Stimulated activated naive B cell treated with anti-CD40 and anti-IgM and Interleukin-4, amounts not matched to agents 10 μg/mL and 1 μg/mL and 100 μg/mL, for 72 hours (primary cell): ENCODE measurements around the gene WDR7.
A peak's percentile ranks its signal among the peaks of the same experiment; 100 is the strongest.

ENCODE experiments used
- ATAC-seq, 2 donors: fragments of 150-1000 bp; cut with Tn5 transposase; replicated peaks; 2 replicates each; pipeline ENCODE4 v1.10.0; 2021; ENCODE audit warnings: moderate library complexity in 1 of 2
- DNase-seq: peaks from one replicate; pipeline ENCODE4 v3.0.0; 2021
- H3K27ac Mint-ChIP-seq: one replicate; pipeline ENCODE4 v1.8.0; 2022; ENCODE audit warnings: mild to moderate bottlenecking, mixed read lengths
- H3K27me3 Mint-ChIP-seq, 2 donors: one replicate each; pipeline ENCODE4 v1.8.0; 2022; ENCODE audit warnings: mixed read lengths in 2 of 2
- H3K36me3 Mint-ChIP-seq, 2 donors: one replicate each; pipeline ENCODE4 v1.8.0; 2022; ENCODE audit warnings: mixed read lengths in 2 of 2, mild to moderate bottlenecking in 1 of 2
- H3K4me1 Mint-ChIP-seq, 2 donors: one replicate each; pipeline ENCODE4 v1.8.0; 2022; ENCODE audit warnings: mixed read lengths in 2 of 2, mild to moderate bottlenecking in 1 of 2
- H3K4me3 Mint-ChIP-seq, 2 donors: one replicate each; pipeline ENCODE4 v1.8.0; 2022; ENCODE audit warnings: mild to moderate bottlenecking in 2 of 2, mixed read lengths in 2 of 2, moderate library complexity in 1 of 2
- H3K9me3 Mint-ChIP-seq, 2 donors: one replicate each; pipeline ENCODE4 v1.8.0; 2022; ENCODE audit warnings: mixed read lengths in 2 of 2, mild to moderate bottlenecking in 1 of 2

Gene WDR7

DNA sequence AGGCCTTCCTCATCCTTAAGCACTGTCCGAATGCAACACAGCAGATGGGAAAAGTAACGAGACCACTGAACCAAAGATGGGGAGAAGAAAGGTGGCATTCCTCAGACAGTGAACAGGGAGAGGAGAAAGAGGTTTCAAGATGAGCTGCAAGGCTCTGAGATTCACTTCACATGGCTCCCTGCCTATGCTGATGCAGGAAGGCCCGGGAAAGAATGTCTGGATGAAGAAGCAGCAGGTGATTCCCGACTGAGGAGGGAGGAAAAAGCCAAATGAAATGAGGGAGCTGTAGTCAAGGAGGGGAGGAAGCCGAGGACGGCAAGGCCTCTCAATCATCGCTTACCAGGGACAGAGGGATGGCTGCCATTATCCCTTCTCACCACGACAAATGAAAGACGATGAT lies 397.2 kb downstream of the WDR7 start:
- Mint-ChIP-seq H3K27ac (no peak overlapping the region), H3K27me3 (peaks cover 55 to 67% of the 10 kb centered on the region in 2 donors), H3K9me3 (peaks cover 4 to 10% of the 10 kb centered on the region in 2 donors), H3K36me3 (peaks cover 2 to 3% of the 10 kb centered on the region in 2 donors), H3K4me1 (peaks cover 12 to 20% of the 10 kb centered on the region in 2 donors), H3K4me3 (no peak overlapping the region)
- ATAC-seq = no peak
- DNase-seq = no peak

DNA sequence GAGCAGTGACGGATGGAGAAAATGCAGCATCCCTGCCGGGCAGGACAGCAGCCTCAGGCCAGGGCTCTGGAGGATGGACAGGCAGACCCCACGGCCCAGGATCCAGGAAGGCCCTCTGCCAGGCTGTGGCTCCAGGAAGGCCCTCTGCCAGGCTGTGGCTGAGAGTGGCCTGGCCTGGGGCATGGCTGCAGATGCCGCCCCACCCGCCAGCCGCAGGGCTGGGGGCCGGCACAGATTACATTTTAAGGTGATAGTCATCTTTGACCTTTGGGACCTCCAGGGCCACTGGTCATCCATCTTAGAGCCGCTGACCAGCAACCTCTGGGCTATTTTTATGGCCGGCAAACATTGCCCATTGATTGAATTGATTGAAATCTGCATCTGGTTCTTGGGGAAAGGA lies 397.7 kb downstream of the WDR7 start:
- H3K27me3 Mint-ChIP-seq = peaks cover 52 to 67% of the 10 kb centered on the region in 2 donors
- no peak overlapping the region for H3K4me3 Mint-ChIP-seq
- ATAC-seq = no peak
- no peak overlapping the region for H3K27ac Mint-ChIP-seq
- H3K36me3 Mint-ChIP-seq = peaks cover 2 to 3% of the 10 kb centered on the region in 2 donors
- DNase-seq = no peak
- peaks cover 0 to 7% of the 10 kb centered on the region in 2 donors for H3K9me3 Mint-ChIP-seq
- peaks cover 12 to 20% of the 10 kb centered on the region in 2 donors for H3K4me1 Mint-ChIP-seq

DNA sequence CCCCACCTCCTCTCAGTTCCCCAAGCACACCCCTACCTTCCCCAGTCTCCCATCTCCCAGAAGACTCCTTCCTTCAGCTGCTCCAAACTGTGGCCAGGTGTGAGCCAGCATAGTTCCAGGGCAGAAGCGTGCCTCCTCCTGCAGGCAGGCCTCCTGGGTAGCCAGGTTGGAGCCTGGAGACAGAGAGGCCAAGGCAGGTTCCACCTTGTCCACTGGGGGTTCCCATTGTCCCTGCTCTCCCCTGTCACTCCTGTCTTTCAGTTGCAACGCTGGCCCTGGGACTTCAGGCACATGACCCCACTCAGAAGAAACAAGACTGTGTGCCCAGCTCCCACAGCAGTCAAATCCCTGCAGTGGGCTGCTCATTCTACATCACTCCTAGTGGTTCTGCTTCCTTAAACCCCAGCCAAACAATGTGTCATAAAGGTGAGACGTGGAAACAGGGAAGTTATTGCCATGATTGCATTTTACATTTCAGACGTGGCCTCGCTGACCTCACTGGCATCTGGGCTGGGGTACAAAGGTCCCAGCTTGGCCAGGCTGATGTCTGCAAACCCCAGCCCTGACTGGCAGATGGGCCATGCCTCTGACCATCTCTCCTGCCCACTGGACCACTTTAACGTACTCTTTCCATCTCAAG lies 399.3 kb downstream of the WDR7 start:
- Mint-ChIP-seq H3K4me1 (peaks cover 12 to 20% of the 10 kb centered on the region in 2 donors), H3K27ac (no peak overlapping the region)

DNA sequence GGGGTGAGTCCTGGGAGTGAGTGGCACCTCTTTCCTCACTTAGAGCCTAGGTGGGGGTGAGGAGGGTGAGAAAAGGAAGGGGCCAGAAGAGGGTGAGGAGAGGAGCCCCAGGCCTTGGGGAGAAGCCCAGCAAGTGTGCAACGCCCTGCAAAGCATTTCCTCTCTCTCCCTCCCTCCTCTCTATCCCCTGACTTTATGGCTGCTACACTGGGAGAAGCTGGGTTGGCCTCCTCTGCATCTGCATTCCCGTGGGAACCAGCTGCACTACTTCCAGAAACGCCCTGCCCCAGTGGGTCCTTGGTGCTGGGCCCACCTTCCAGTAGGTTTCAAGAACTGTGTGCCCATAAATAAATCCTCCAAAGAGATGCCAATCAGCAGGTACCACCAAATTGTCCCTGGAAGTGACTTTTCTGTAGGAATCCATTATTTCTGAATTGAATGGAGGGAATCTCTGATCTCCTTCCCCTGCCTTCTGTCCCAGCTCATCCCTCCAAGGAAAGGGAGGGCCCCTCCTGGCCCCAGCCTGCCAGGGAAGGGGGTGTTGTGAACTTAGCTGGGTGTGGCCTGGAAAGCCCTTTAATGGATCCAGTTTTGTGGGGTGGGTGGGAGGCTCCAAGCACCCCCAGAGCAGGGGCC lies 400.0 kb downstream of the WDR7 start:
- DNase-seq (no peak), ATAC-seq (no peak)
- no peak overlapping the region for H3K4me3 Mint-ChIP-seq
- peaks cover 0 to 9% of the 10 kb centered on the region in 2 donors for H3K9me3 Mint-ChIP-seq
- no peak overlapping the region for H3K27ac Mint-ChIP-seq
- peaks cover 0 to 2% of the 10 kb centered on the region in 2 donors for H3K36me3 Mint-ChIP-seq
- peaks cover 63 to 76% of the 10 kb centered on the region in 2 donors for H3K27me3 Mint-ChIP-seq
- H3K4me1 Mint-ChIP-seq = peaks cover 12 to 20% of the 10 kb centered on the region in 2 donors

More for the DNA sequence above, 399.3 kb downstream of the WDR7 start:
- DNase-seq (no peak), ATAC-seq (no peak)
- no peak overlapping the region for H3K4me3 Mint-ChIP-seq
- peaks cover 2 to 3% of the 10 kb centered on the region in 2 donors for H3K36me3 Mint-ChIP-seq
- peaks cover 62 to 76% of the 10 kb centered on the region in 2 donors for H3K27me3 Mint-ChIP-seq
- H3K9me3 Mint-ChIP-seq = peaks cover 0 to 13% of the 10 kb centered on the region in 2 donors

DNA sequence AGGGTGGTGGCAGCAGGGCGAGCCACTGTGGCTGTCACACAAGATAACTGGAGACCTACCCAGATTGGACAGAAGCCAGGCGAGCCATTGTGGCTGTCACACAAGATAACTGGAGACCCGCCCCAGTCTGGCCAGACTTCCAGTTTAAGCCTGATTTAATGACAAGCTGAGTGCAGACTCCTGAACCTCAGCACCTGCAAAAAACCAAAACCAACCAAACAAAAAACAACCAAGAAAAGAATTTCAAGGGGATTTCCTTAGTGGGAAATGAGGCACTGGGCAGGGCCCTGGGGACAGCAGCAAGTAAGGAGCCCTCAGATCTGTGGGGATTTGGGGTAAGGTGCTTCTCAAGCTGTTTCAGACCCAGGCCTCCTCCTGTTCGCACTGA lies 400.5 kb downstream of the WDR7 start:
- ATAC-seq (peak; percentile 65 to 76), DNase-seq (peak; percentile 7)
- no peaks in the 10 kb centered on the region for H3K36me3 Mint-ChIP-seq
- H3K27ac Mint-ChIP-seq = no peak overlapping the region
- H3K4me1 Mint-ChIP-seq = peaks cover 12 to 20% of the 10 kb centered on the region in 2 donors
- H3K9me3 Mint-ChIP-seq = peaks cover 0 to 6% of the 10 kb centered on the region in 2 donors
- peaks cover 60 to 75% of the 10 kb centered on the region in 2 donors for H3K27me3 Mint-ChIP-seq
- H3K4me3 Mint-ChIP-seq = no peak overlapping the region

DNA sequence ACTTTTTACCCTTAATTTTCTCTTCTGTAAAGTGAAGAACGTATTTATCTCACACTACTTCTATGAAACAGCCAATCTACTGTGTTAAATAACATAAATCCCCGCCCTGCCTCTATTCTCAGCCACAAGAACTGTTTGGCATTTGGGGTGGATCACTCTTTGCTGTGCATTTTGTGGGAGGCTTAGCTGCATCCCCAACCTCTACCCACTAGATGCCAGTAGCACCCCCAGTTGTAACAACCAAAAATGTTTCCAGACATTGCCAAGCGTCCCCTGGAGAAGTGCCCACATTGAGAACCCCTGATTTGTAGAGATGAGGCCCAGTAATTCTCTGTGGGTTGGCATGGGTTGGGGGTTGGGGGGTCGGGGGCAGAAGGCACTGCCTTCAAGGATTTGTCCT lies 401.0 kb downstream of the WDR7 start:
- no peak overlapping the region for H3K27ac Mint-ChIP-seq
- peaks cover 0 to 8% of the 10 kb centered on the region in 2 donors for H3K9me3 Mint-ChIP-seq
- DNase-seq (no peak), ATAC-seq (peak; percentile 45 to 62)
- H3K4me3 Mint-ChIP-seq = no peak overlapping the region
- peaks cover 59 to 75% of the 10 kb centered on the region in 2 donors for H3K27me3 Mint-ChIP-seq
- no peaks in the 10 kb centered on the region for H3K36me3 Mint-ChIP-seq
- H3K4me1 Mint-ChIP-seq = peaks cover 12 to 20% of the 10 kb centered on the region in 2 donors

DNA sequence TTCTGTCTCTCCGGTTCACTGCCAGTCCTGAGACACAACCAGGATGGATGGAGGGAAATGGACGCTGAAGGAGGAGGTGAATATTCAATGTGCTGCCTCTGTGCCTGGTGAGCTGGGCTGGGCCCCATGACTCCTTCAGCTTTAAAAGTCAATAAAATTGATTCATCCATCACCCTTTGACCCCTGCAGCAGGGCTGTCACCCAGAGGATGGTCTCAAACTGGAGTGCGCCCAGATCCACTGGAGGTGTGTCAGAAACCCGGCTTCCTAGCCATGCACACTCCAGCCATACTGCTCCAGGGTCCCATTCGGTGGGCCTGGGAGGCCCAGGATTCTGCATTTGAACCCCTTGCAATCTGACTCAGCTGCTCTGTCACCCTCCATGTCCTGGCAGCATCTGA lies 401.6 kb downstream of the WDR7 start:
- DNase-seq (no peak), ATAC-seq (no peak)
- H3K27me3 Mint-ChIP-seq = peaks cover 57 to 75% of the 10 kb centered on the region in 2 donors
- H3K9me3 Mint-ChIP-seq = peaks cover 0 to 8% of the 10 kb centered on the region in 2 donors
- no peaks in the 10 kb centered on the region for H3K36me3 Mint-ChIP-seq
- H3K27ac Mint-ChIP-seq = no peak overlapping the region
- H3K4me1 Mint-ChIP-seq = peaks cover 15 to 23% of the 10 kb centered on the region in 2 donors
- H3K4me3 Mint-ChIP-seq = no peak overlapping the region

DNA sequence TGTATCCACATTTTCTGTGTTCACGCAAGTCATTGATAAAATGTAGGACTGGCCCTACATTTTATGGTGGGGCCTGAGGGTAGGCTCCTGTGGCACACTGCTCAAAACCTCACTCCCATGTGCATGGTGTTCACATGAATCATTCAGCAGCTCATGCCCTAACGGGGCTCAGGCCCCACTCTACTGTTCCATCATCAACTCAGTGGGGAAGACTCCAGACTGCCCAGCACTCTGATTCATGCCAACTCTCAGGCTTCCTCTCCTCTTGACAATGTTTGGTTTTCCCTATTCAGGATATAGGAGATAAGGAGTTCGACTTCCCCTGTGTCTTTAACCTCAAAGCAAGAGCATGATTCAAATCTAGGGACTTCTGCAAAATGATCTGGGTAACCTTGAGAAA lies 403.7 kb downstream of the WDR7 start:
- Mint-ChIP-seq H3K27ac (no peak overlapping the region), H3K4me1 (peaks cover 23 to 31% of the 10 kb centered on the region in 2 donors), H3K27me3 (peaks cover 64 to 89% of the 10 kb centered on the region in 2 donors), H3K4me3 (no peak overlapping the region), H3K36me3 (peaks cover 0 to 4% of the 10 kb centered on the region in 2 donors), H3K9me3 (peaks cover 3 to 9% of the 10 kb centered on the region in 2 donors)
- DNase-seq = no peak
- no peak for ATAC-seq

DNA sequence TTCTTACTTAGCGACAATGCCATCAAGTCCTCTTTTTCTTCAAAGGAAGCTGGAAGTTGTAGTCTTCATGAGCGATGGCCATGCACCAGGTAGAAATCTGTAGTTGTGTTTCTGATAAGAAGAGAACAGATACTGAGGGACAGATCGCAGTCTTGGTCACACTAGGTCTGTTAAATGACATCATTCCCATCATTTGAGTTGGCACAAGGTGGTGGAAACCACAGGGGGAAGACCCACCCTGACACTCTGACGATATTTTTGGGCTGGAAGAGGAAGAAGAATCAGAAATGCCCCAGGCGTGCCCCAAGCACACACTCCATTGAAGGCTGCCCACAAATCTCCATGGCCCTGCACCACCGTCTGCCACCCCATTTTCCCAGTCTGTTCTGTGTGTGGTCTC lies 406.7 kb downstream of the WDR7 start:
- Mint-ChIP-seq H3K27ac (peak overlapping the region; percentile 91), H3K9me3 (peaks cover 3 to 9% of the 10 kb centered on the region in 2 donors), H3K36me3 (peaks cover 0 to 4% of the 10 kb centered on the region in 2 donors), H3K27me3 (peaks cover 65 to 81% of the 10 kb centered on the region in 2 donors), H3K4me3 (no peak overlapping the region), H3K4me1 (peaks cover 11 to 12% of the 10 kb centered on the region in 2 donors)
- DNase-seq (peak; percentile 63), ATAC-seq (peak; percentile 94 to 97)

DNA sequence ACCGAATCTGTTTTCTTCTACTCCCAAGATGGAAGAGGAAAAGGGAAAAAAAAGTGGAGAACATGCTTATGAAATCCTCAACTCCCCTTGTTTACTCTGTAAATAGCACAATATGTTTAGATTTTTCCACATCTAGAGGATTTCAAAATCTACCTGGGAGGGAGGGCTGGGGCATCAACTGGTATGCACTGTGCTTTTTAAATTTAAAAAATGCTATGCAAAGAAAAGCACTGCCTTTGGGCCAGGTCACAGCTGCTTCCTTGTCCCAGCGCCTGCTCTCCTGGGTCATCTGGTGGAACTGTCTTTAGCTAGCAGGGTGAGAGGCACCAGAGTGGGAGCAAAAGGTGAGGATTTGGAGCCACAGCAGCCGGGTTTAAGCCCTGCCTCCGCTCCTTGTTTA lies 407.6 kb downstream of the WDR7 start:
- ATAC-seq = no peak
- Mint-ChIP-seq H3K4me3 (no peak overlapping the region), H3K27ac (no peak overlapping the region), H3K27me3 (peaks cover 56 to 84% of the 10 kb centered on the region in 2 donors), H3K4me1 (peaks cover 11 to 12% of the 10 kb centered on the region in 2 donors), H3K36me3 (peaks cover 0 to 4% of the 10 kb centered on the region in 2 donors), H3K9me3 (peaks cover 3 to 9% of the 10 kb centered on the region in 2 donors)
- no peak for DNase-seq

DNA sequence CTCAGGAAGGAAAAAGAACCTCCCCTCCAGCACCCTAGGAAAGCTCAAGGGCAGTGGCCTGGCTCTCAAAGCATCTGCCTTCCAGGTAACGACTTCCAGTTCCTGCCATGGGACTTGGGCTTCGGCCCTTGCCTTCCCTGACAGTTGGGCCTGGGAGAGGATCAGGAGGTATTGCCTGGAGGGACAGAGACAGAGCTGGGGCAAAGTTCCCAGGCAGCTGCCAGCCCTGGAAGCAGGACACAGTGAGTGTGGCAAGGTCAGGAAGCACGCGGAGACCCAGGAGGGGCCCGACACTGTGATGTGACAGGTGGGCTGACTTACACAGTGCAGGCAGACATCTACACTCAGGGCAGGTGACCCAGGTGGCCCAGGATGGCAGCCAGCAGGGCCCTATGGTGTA lies 408.2 kb downstream of the WDR7 start:
- Mint-ChIP-seq H3K9me3 (peaks cover 3 to 9% of the 10 kb centered on the region in 2 donors), H3K27ac (no peak overlapping the region), H3K4me3 (no peak overlapping the region), H3K36me3 (peaks cover 3 to 4% of the 10 kb centered on the region in 2 donors), H3K27me3 (peaks cover 50 to 78% of the 10 kb centered on the region in 2 donors), H3K4me1 (peaks cover 11 to 12% of the 10 kb centered on the region in 2 donors)
- ATAC-seq = no peak
- no peak for DNase-seq

DNA sequence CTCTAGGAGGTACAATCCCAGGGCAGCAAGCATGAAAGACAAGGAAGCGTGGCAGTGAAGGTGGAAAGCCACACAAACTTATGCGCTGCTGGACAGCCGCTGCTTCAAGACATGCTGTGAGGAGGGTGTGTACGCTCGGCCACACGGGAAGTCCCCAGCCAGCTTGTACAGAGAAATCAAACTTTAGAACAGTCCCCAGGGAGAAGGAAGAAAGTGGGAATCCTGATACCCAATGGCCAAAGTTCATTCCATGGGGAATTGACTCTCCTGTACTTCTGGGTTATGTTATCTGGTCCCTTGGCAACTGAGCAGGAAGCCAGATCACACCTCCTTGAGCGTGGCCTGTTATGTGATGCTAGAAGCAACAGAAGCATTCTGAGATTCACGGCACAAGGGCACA lies 409.7 kb downstream of the WDR7 start:
- Mint-ChIP-seq H3K4me1 (peaks cover 11 to 12% of the 10 kb centered on the region in 2 donors), H3K27ac (no peak overlapping the region), H3K27me3 (peaks cover 35 to 64% of the 10 kb centered on the region in 2 donors), H3K9me3 (peaks cover 3 to 4% of the 10 kb centered on the region in 2 donors), H3K36me3 (peaks cover 3 to 4% of the 10 kb centered on the region in 2 donors), H3K4me3 (no peak overlapping the region)
- DNase-seq (no peak), ATAC-seq (no peak)

DNA sequence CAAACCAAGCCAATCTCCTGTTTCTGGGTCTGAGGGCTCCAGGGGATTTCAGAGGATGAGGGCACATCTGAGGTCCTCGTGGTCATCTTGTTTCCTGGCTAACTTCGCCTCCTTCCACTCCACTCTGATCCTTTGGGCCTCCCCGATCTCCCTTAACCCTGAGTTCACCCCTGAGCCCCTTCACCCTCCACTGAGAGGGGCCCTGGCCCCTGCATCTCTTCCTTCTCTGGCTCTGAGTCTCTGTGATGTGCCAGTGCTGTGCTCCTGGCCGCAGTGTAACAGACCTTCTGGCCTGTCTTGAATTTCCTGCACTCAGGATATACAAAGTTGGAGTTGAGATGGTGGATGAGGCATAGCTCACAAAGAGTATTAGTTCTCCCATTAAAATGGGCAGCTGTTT lies 411.0 kb downstream of the WDR7 start:
- peaks cover 2 to 3% of the 10 kb centered on the region in 2 donors for H3K9me3 Mint-ChIP-seq
- no peak overlapping the region for H3K4me3 Mint-ChIP-seq
- no peak for ATAC-seq
- DNase-seq = no peak
- H3K27me3 Mint-ChIP-seq = peaks cover 25 to 54% of the 10 kb centered on the region in 2 donors
- H3K27ac Mint-ChIP-seq = no peak overlapping the region
- peaks cover 3 to 4% of the 10 kb centered on the region in 2 donors for H3K36me3 Mint-ChIP-seq
- H3K4me1 Mint-ChIP-seq = peaks cover 11 to 12% of the 10 kb centered on the region in 2 donors

DNA sequence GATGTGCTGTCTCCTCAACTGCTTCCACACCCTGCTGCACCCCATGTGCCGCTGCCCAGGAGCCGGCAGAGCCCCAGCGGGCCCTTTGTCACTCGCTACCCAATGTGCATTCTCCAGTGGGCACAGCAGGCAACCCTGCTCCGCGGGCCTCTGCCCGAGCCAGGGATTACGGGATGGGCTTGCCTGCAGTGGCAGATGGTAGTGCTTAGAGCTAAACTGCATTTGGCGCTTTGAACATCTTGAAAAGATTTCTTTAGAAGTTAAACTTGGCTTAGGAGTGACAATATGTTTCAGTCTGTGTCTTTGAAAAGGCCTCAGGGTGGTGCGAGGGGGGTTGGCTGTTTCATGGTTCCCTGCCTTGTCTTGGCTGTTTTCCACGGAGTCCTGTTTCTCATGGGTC lies 411.7 kb downstream of the WDR7 start:
- Mint-ChIP-seq H3K27ac (no peak overlapping the region), H3K4me3 (no peak overlapping the region), H3K4me1 (peaks cover 7 to 9% of the 10 kb centered on the region in 2 donors), H3K9me3 (peaks cover 2 to 3% of the 10 kb centered on the region in 2 donors), H3K36me3 (peaks cover 3 to 4% of the 10 kb centered on the region in 2 donors), H3K27me3 (peaks cover 19 to 51% of the 10 kb centered on the region in 2 donors)
- ATAC-seq (no peak), DNase-seq (no peak)
